NCI-H2196 treated with DMSO at 0.1 percent for 48 hours (cell line): ENCODE data around the gene NUDT9.
"Not testable (repeated sequence)": the region's sequence is repeated elsewhere in the genome, so short reads cannot be mapped to it uniquely, and the experiment has no call there.

Experiments
- DNase-seq: peaks from one replicate; lab custom pipeline; 2025; ENCODE audit not compliant: unreplicated experiment; lab: John Stamatoyannopoulos, UW

NUDT9 gene

GRCh38 chr4:87406902-87407301 is 15.5 kb upstream of the NUDT9 start:
- DNase-seq = not testable (repeated sequence)

- no peak for DNase-seq
Observed at GRCh38 chr4:87409420-87409939, 12.9 kb upstream of the NUDT9 start.

- DNase-seq = no peak
Observed at GRCh38 chr4:87410157-87410556, 12.2 kb upstream of the NUDT9 start.

DNA sequence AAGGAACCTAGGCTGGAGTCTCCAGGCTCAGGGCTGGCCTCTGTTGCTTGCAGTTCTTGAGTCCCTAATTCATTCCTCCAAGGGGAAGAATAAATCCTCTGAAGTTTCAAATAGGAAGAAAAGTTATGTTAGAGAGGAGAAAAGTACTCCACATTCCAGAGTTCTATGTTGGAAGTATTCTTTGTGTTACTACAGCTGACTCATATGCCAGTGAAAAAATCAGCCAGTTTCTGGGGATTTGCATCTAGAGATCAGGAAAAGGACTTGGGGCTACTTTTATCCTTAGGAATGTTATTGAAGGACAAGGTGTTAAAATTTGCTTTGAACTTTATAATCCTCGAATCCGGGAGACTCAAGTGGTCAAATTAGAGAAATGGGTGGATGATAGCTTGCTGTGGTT is 11.7 kb upstream of the NUDT9 start:
- DNase-seq = no peak

DNA sequence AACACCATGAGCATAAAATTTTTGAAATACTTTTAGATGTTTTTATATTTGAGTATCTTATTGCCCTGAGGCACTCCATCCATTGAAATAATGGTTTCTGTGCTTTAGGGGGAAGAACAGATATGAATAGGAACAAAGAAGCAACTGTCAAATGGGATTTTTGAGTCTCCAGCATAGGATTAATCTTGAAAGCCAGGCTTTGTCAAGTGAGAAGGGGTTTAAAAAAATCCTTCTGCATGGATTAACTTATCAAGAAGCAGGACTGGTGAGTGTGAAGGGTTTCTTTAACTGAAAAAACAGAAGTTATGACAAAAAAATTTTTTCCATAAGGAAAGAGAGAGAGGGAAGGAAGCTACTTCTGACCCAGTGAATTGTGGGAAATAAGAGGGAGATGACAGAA is 7.6 kb upstream of the NUDT9 start:
- DNase-seq = no peak

- no peak for DNase-seq
Observed at GRCh38 chr4:87416965-87417364, 5.4 kb upstream of the NUDT9 start.

DNA sequence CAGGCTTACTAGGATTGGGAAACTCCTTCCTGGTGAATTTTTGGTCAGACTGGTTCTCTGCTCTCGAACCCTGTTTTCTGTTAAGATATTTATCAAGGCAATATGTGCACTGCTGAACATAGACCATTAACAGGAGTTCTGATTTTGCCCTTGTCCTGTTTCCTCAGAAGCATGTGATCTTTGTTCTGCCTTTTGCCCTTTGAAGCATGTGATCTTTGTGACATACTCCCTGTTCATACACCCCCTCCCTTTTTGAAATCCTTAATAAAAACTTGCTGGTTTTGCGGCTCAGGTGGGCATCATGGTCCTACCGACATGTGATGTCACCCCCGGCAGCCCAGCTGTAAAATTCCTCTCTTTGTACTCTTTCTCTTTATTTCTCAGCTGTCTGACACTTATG is 4.0 kb upstream of the NUDT9 start:
- not testable (repeated sequence) for DNase-seq

DNA sequence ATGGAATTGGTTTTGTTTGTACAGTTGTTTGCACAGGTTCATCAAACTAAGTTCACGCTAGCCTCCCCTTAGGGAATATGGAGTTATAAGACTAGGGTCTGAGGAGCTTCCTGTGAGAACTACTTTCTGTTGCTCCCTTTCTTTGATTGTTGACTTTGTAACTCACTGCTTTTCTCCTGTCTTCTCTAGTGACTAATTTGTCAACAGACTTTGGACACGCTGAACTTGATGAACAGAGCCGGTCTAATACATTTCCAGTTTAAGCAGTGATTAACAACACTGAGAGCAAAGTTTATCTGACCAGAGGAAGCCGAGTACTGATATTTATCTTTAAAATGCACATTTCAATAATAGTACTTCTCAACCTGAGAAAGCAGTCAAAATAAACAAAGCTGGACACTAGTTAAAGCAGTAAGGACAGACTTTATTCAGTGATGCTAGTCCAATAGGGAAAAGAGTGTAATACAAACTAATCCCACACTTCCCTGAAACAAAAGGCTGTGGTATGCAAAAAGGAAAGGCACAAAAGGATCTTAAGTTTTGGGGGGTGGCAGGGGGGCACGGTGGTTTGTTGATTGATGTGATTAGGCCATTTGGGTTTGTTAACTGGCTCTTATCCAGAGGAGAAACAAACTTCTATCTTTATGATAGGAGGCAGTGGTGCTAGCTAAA is 2.7 kb upstream of the NUDT9 start:
- DNase-seq = no peak

DNA sequence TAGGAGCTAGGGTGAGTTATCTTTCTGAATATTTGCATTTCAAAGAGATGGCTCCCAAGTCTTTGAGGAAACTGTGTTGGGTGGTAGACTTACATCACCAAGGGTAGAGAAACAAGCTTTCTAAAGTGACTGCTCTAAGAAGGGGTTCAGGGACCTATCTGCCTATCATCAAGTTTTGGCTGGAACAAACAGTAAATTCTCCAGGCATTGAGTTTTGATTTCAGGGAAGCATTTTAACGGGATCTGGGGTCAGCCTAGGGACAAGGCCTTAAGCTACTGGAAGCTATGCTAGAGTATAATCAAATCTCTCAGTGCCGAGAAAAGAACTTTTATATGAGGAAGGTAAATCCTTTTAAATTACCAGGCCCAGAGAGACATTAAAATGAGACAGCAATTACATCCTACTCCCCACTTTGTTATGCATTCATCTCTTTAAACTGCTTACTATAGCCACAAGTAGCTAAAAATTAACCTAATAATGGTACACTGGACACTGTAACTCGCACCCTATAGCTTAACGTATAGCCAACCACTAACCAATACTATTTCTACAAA is 2.0 kb upstream of the NUDT9 start:
- DNase-seq = no peak

DNA sequence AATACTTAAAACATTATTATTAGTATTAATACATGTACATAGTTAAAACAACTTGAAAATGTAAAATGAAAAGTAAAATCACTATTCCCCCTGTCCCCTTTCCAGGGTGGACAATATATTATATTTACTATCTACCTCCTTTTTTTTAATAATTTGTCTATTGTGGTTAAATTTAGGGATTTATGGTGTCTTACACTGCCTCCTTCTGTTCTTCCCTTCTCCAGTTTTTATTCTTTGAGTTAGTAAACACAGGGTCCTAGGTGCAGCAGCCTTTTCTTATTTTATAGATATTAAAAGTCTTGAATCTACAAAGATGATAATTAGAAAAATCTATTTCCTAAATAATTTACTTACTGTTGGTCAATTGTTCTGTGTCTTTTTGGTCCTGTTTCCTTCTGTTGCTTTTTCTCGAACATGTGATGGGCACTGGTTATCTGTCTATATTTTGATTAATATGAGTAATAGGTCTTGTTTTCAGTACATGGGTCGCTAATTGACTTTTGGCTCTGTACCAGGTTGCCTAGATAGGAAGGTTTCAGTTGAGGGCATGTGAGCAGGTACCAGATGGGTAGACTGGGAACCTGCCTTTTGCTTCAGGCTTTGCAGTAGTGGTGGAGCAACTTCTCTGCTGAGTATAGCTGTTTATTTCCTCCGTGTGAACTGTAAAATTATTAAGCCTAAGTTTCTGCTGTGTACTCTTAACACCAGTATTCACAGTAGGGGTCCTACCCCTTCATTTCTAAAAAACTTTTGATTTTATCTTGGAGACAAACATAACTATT is 1.1 kb downstream of the NUDT9 start:
- DNase-seq = no peak

DNA sequence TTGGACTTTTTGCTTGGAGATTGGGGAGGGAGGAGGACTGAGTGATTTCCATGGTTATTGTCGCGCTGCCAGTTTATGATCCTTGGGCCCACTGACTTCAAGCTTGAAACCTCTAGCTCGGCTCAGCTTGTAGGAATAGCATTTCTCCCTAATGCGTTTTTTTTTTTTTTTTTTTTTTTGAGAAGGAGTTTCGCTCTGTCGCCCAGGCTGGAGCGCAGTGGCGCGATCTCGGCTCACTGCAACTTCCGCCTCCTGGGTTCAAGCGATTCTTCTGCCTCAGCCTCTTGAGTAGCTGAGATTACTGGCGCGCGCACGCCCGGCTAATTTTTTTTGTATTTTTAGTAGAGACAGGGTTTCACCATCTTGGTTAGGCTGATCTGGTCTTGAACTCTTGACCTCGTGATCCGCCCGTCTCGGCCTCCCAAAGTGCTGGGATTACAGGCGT is 1.7 kb downstream of the NUDT9 start:
- not testable (repeated sequence) for DNase-seq

DNA sequence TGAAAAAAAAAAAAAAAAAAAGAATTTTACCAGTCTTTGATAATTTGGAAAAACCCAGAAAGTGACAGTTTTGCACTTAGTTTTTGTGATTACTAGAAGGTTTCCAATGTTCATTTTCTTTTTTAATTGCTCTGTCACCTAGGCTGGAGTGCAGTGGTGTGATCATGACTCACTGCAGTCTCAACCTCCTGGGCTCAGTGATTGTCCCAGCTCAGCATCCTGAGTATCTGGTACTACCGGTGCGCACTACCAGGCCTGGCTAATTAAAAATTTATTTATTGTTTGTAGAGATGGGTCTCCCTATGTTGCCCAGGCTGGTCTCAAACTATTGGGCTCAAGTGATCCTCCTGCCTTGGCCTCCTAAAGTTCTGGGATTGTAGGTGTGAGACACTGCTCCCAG is 3.3 kb downstream of the NUDT9 start:
- DNase-seq = no peak

- no peak for DNase-seq
Observed at GRCh38 chr4:87426865-87427517, 4.6 kb downstream of the NUDT9 start.

DNA sequence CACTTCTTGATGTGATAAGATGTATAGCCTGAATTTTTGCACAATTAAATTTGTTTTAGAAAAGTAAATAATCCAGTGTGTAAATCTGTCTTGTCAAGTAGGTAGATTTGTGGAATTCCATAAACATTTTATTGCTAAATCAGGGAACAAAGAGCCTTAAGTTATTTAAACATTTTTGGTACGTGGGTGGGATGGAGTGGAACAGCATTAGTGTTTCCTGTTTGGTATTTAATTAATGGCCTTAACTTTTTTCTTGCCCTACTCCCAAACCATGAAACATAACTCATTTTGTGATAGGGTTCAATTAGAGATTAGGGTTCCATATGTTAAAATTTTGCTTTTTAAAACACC is 5.1 kb downstream of the NUDT9 start:
- DNase-seq = no peak

DNA sequence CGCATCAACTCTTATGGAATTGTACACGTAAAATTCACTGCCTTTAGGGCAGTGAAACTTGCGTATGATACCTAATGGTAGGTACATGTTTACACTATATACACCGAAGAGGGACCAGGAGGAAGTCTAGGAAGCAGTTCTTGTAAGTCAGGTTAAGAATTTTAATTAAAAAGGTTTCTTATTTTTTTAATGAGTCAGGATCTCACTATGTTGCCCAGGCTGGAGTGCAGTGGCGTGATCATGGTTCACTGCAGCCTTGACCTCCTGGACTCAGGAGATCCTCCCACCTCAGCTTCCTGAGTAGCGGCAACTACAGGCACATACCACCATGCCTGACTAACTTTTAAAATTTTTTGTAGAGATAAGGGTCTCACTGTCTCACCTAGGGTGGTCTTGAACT is 6.6 kb downstream of the NUDT9 start:
- DNase-seq = no peak

DNA sequence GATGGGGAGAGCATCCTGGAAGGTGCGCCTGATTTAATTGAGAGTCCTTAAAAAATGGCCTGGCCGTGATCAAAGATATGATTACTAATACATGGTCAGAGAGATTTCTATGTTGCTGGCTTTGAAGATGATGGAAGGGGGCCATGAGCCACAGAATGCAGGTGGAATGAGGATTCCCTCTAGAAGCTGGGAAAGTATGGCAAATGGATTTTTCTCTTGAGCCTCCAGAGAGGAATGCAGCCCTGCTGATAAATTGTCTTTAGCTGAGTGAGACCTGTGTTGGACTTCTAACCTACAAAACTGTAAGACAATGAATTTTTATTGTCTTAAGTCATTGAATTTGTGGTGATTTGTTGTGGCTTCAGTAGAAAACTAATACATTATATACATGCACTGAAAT is 7.7 kb downstream of the NUDT9 start:
- DNase-seq = no peak

- DNase-seq = no peak
Observed at GRCh38 chr4:87433342-87433741, 11.0 kb downstream of the NUDT9 start.

- DNase-seq = no peak
Observed at GRCh38 chr4:87442889-87443288, 20.5 kb downstream of the NUDT9 start.

DNA sequence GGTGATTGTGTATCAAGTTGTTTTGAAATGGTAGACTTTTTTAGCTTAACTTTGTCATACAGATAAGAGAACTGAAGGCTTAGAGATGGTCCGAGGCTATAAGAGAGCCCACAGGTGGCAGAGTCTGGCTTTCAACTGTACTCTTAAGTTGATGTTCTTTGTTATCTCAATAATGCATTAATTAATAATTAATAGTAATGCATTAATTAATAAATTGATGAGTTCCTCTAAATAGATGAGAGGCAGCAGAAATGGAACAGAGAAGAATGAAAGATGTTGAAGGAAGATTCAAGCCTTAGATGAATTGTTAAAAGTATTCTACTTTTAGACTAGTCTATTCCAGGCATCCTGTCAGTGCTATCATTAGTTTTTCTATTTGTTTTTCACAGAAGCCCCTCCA is 22.4 kb downstream of the NUDT9 start:
- no peak for DNase-seq

DNA sequence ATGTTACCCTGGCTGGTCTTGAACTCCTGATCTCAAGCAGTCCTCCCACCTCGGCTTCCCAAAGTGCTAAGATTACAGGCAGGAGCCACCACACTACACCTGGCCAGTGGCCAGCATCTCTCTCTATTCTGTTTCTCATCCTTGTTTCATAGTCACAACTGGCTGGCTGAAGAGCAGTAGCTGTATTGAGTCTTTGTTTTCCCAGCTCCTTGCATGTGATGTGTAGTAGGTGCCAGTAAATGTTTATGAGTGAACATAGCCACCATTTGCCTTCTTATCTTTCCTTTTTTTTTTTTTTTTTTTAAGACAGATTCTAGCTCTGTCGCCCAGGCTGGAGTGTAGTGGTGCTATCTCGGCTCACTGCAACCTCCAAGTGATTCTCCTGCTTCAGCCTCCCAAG is 23.6 kb downstream of the NUDT9 start:
- DNase-seq = no peak

DNA sequence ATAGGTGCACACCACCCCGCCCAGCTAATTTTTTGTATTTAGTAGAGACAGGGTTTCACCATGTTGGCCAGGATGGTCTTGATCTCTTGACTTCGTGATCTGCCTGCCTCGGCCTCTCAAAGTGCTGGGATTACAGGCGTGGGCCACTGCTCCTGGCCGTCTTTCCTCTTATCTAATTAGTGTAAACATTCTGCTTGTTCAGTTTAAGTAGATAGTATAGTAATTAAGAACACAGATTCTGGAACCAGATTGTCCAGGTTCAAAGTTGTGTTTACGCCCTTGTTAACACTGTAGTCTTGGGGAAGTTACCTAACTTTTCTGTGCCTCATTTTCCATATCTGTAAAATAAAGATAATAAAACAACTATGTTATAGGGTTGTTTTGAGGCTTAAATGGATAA is 24.0 kb downstream of the NUDT9 start:
- DNase-seq = not testable (repeated sequence)

- DNase-seq = no peak
Observed at GRCh38 chr4:87451537-87451936, 29.2 kb downstream of the NUDT9 start.
